Suprapubic skin (tissue), 4 donors: ENCODE data around the gene CNIH4. TPM values are rescaled to one million over a fixed set of nuclear protein-coding genes. Genes with fewer than 3 reads are reported as not detected.

Experiments used
- DNase-seq, 2 donors: peaks; one replicate each; pipeline ENCODE4 v3.0.0-alpha.2; 2019; ENCODE audit warnings: low spot score in 2 of 2
- H3K27ac ChIP-seq: fragments of 200-600 bp; sonication (generic); one replicate; pipeline ENCODE4 v1.5.1; 2019
- H3K27me3 ChIP-seq: fragments of 200-600 bp; sonication (generic); one replicate; pipeline ENCODE4 v1.5.1; 2019
- H3K36me3 ChIP-seq: fragments of 200-600 bp; sonication (generic); one replicate; pipeline ENCODE4 v1.5.1; 2019
- H3K4me1 ChIP-seq: fragments of 200-600 bp; sonication (generic); one replicate; pipeline ENCODE4 v1.5.1; 2019
- H3K4me3 ChIP-seq: fragments of 200-600 bp; sonication (generic); one replicate; pipeline ENCODE4 v1.5.1; 2019; ENCODE audit warnings: mild to moderate bottlenecking
- H3K9me3 ChIP-seq: fragments of 200-600 bp; sonication (generic); one replicate; pipeline ENCODE4 v1.5.1; 2019
- CTCF ChIP-seq, 2 donors: fragments of 200-600 bp in 1 of 2; fragments of 450-650 bp in 1 of 2; sonication (generic) in 1 of 2; IDR thresholded peaks; one replicate each; pipeline ENCODE4 v1.5.1; 2016 to 2019; ENCODE audit warnings: antibody characterized with exemption in 2 of 2, mild to moderate bottlenecking in 1 of 2, moderate library complexity in 1 of 2
- EP300 ChIP-seq: sonication (generic); formaldehyde crosslinking; IDR thresholded peaks from one replicate; pipeline ENCODE4 v1.6.1; 2017; ENCODE audit warnings: antibody characterized with exemption
- POLR2A ChIP-seq, 2 donors: fragments of 450-650 bp; IDR thresholded peaks; one replicate each; pipeline ENCODE4 v1.6.1; 2017; ENCODE audit warnings: antibody characterized with exemption in 2 of 2, mild to moderate bottlenecking in 2 of 2, moderate library complexity in 2 of 2
- POLR2AphosphoS5 ChIP-seq, 3 donors: sonication (generic); formaldehyde crosslinking; IDR thresholded peaks; one replicate each; pipeline ENCODE4 v1.6.1; 2017; ENCODE audit warnings: antibody characterized with exemption in 3 of 3
- WGBS: methylation state at CpG from one replicate; pipeline ENCODE4 v1.1.5; 2018; 5-methylcytosine and 5-hydroxymethylcytosine counted together
- total RNA-seq, 4 donors: library from RNA; depleted of rRNA; stranded (reverse); fragments of >200 nt; gene quantifications; one replicate each; pipeline ENCODE4 v1.1.0, GENCODE V29; 2016

CNIH4 gene
- total RNA-seq, 4 donors from 2014 or later: 27.8 to 49.5 (median 29.8) TPM

- WGBS: 93% methylated on average over 2 of the region's 2 CpGs
- no peaks in the 10 kb centered on the region for H3K9me3 ChIP-seq
- no peak overlapping the region for H3K27ac ChIP-seq
- DNase-seq: no peak
- peaks cover 62% of the 10 kb centered on the region for H3K36me3 ChIP-seq
- peaks cover 7% of the 10 kb centered on the region for H3K4me1 ChIP-seq
- H3K4me3 ChIP-seq: no peak overlapping the region
- TF ChIP-seq POLR2A (IDR thresholded peaks at IDR 0.05) (no peak), EP300 (no peak), CTCF (IDR thresholded peaks at IDR 0.05) (no peak), POLR2AphosphoS5 (IDR thresholded peaks at IDR 0.05) (no peak)
- no peaks in the 10 kb centered on the region for H3K27me3 ChIP-seq
These were observed 21.0 kb downstream of the CNIH4 start for GRCh38 chr1:224377676-224378006.

GRCh38 chr1:224378855-224379631 is 22.4 kb downstream of the CNIH4 start:
- no peak for DNase-seq
- TF ChIP-seq POLR2A (IDR thresholded peaks at IDR 0.05) (no peak), POLR2AphosphoS5 (IDR thresholded peaks at IDR 0.05) (no peak), EP300 (no peak), CTCF (IDR thresholded peaks at IDR 0.05) (no peak)
- 88% methylated on average over 7 of the region's 7 CpGs for WGBS
- peaks cover 7% of the 10 kb centered on the region for H3K4me1 ChIP-seq
- no peaks in the 10 kb centered on the region for H3K27me3 ChIP-seq
- H3K9me3 ChIP-seq: no peaks in the 10 kb centered on the region
- no peak overlapping the region for H3K4me3 ChIP-seq
- peaks cover 51% of the 10 kb centered on the region for H3K36me3 ChIP-seq
- H3K27ac ChIP-seq: peak overlapping the region; percentile 24

GRCh38 chr1:224380003-224380402 is 23.3 kb downstream of the CNIH4 start:
- no peaks in the 10 kb centered on the region for H3K27me3 ChIP-seq
- H3K9me3 ChIP-seq: no peaks in the 10 kb centered on the region
- TF ChIP-seq POLR2AphosphoS5 (IDR thresholded peaks at IDR 0.05) (no peak), EP300 (no peak), POLR2A (IDR thresholded peaks at IDR 0.05) (no peak), CTCF (IDR thresholded peaks at IDR 0.05) (no peak)
- 55% methylated on average over 4 of the region's 4 CpGs for WGBS
- peaks cover 42% of the 10 kb centered on the region for H3K36me3 ChIP-seq
- no peak overlapping the region for H3K4me3 ChIP-seq
- DNase-seq: no peak
- peaks cover 7% of the 10 kb centered on the region for H3K4me1 ChIP-seq
- no peak overlapping the region for H3K27ac ChIP-seq

- WGBS: 87% methylated on average over 4 of the region's 4 CpGs
- no peak overlapping the region for H3K27ac ChIP-seq
- no peaks in the 10 kb centered on the region for H3K27me3 ChIP-seq
- peaks cover 3% of the 10 kb centered on the region for H3K4me1 ChIP-seq
- H3K36me3 ChIP-seq: peaks cover 25% of the 10 kb centered on the region
- no peak for TF ChIP-seq CTCF (IDR thresholded peaks at IDR 0.05)
- no peak for TF ChIP-seq POLR2A (IDR thresholded peaks at IDR 0.05)
- TF ChIP-seq EP300: no peak
- no peak for TF ChIP-seq POLR2AphosphoS5 (IDR thresholded peaks at IDR 0.05)
- H3K4me3 ChIP-seq: no peak overlapping the region
- DNase-seq: no peak
- no peaks in the 10 kb centered on the region for H3K9me3 ChIP-seq
These were observed 25.3 kb downstream of the CNIH4 start for GRCh38 chr1:224381880-224382548.

GRCh38 chr1:224383218-224383617 is 26.5 kb downstream of the CNIH4 start:
- H3K4me3 ChIP-seq: no peak overlapping the region
- no peaks in the 10 kb centered on the region for H3K4me1 ChIP-seq
- H3K27ac ChIP-seq: no peak overlapping the region
- WGBS: 81% methylated on average over 3 of the region's 3 CpGs
- H3K36me3 ChIP-seq: peaks cover 24% of the 10 kb centered on the region
- no peak for TF ChIP-seq EP300
- no peak for TF ChIP-seq CTCF (IDR thresholded peaks at IDR 0.05)
- no peak for TF ChIP-seq POLR2A (IDR thresholded peaks at IDR 0.05)
- TF ChIP-seq POLR2AphosphoS5 (IDR thresholded peaks at IDR 0.05): no peak
- no peaks in the 10 kb centered on the region for H3K27me3 ChIP-seq
- DNase-seq: no peak
- H3K9me3 ChIP-seq: no peaks in the 10 kb centered on the region
